K562 (cell line): Measurements from ENCODE around the gene SIT1. TPM values are rescaled to one million over a fixed set of nuclear protein-coding genes. Genes with fewer than 3 reads are reported as not detected.

Source experiments
- ATAC-seq: fragments of 200-7000 bp; cut with Tn5 transposase; 3 replicates; pipeline ENCODE4 v1.9.1; 2020; ENCODE audit warnings: moderate library complexity
- BruUV-seq: library from RNA; stranded (reverse); fragments of 400-500 nt; replicated peaks from 2 replicates; lab custom pipeline; 2021; lab: Mats Ljungman, UMichigan
- CTCF ChIA-PET: fragments of 300-600 bp; formaldehyde crosslinking; extraction: SDS; loops from one replicate; lab custom pipeline; 2021; ENCODE audit warnings: low intra/inter-chr PET ratio; lab: Yijun Ruan, JAX
- POLR2A ChIA-PET: fragments of 300-600, 350-650 bp; sonication (Branson Sonifier 250); formaldehyde crosslinking; extraction: SDS; loops from one replicate; lab custom pipeline; 2021; ENCODE audit warnings: antibody characterized with exemption, inconsistent platforms; lab: Yijun Ruan, JAX
- DNase-seq, 4 experiments: peaks; one replicate each; pipeline versions ENCODE4 v3.0.0 to v3.0.0-alpha.2; 2011 to 2018; ENCODE audit warnings: low spot score in 3 of 4, mixed read lengths in 3 of 4; ENCODE audit errors: extremely low read depth in 1 of 4
- FAIRE-seq: peaks from 2 replicates; lab custom pipeline; 2011; peaks lifted over from hg19 to GRCh38; lab: Jason Lieb, UNC
- H2AFZ ChIP-seq: 2 replicates; pipeline ENCODE4 v1.6.0; 2011; ENCODE audit warnings: low read depth, low read length, control low read depth, inconsistent platforms
- H3K27ac ChIP-seq: fragments of 200-600 bp; 3 replicates; pipeline ENCODE4 v1.8.0; 2011; ENCODE audit warnings: low read depth, mild to moderate bottlenecking, control low read depth, inconsistent platforms, low read length, moderate library complexity, mixed read lengths; ENCODE audit errors: extremely low read depth
- H3K27me3 ChIP-seq, 2 experiments: fragments of 300-600 bp in 1 of 2; 2 replicates in 1 of 2; 3 replicates in 1 of 2; pipeline versions ENCODE4 v1.6.0 to v1.8.0; 2011; ENCODE audit warnings: inconsistent platforms in 2 of 2, low read length in 2 of 2, mild to moderate bottlenecking in 1 of 2, mixed read lengths in 1 of 2, moderate library complexity in 1 of 2; ENCODE audit not compliant: control insufficient read depth in 2 of 2, insufficient read depth in 2 of 2
- H3K36me3 ChIP-seq: fragments of 300-600 bp; 3 replicates; pipeline ENCODE4 v1.8.0; 2011; ENCODE audit warnings: mild to moderate bottlenecking, low read length, inconsistent platforms; ENCODE audit not compliant: control insufficient read depth, insufficient read depth
- H3K4me1 ChIP-seq, 2 experiments: fragments of 200-600 bp in 1 of 2; replicated peaks in 1 of 2; 2 replicates in 1 of 2; 3 replicates in 1 of 2; pipeline versions ENCODE4 v1.5.1 to v1.8.0; 2011; ENCODE audit warnings: inconsistent platforms in 2 of 2, low read length in 2 of 2, mild to moderate bottlenecking in 1 of 2, mixed read lengths in 1 of 2, moderate library complexity in 1 of 2; ENCODE audit not compliant: control insufficient read depth in 2 of 2, insufficient read depth in 2 of 2
- H3K4me2 ChIP-seq: 2 replicates; pipeline ENCODE4 v1.6.1; 2011; ENCODE audit warnings: low read length, control low read depth, inconsistent platforms, mixed read lengths; ENCODE audit not compliant: insufficient read depth
- H3K4me3 ChIP-seq: fragments of 200-600 bp; sonication (generic), shearing (Covaris generic); 2 replicates; pipeline ENCODE4 v1.5.1; 2016; ENCODE audit warnings: control low read depth, inconsistent platforms
- H3K79me2 ChIP-seq: fragments of 200-600 bp; 3 replicates; pipeline ENCODE4 v1.8.0; 2011; ENCODE audit warnings: low read length, inconsistent platforms; ENCODE audit not compliant: control insufficient read depth, insufficient read depth
- H3K9ac ChIP-seq, 2 experiments: 2 replicates each; pipeline versions ENCODE4 v1.6.0 to v1.6.1; 2011; ENCODE audit warnings: low read depth in 2 of 2, low read length in 2 of 2, control low read depth in 1 of 2, inconsistent platforms in 1 of 2, mild to moderate bottlenecking in 1 of 2, mixed read lengths in 1 of 2; ENCODE audit not compliant: insufficient read depth in 1 of 2
- H3K9me1 ChIP-seq: one replicate; pipeline ENCODE4 v1.6.0; 2011; ENCODE audit warnings: inconsistent platforms, mild to moderate bottlenecking, low read length, moderate library complexity; ENCODE audit not compliant: control insufficient read depth, insufficient read depth
- H3K9me3 ChIP-seq: replicated peaks from 2 replicates; pipeline ENCODE4 v1.5.1; 2011; ENCODE audit warnings: low read depth, low read length, inconsistent platforms; ENCODE audit not compliant: control insufficient read depth, insufficient read depth
- H4K20me1 ChIP-seq: replicated peaks from 2 replicates; pipeline ENCODE4 v1.6.1; 2011; ENCODE audit warnings: low read length, inconsistent platforms, mixed read lengths; ENCODE audit not compliant: control insufficient read depth, insufficient read depth
- AFF1 ChIP-seq, 2 experiments: fragments of 450-650 bp; IDR thresholded peaks; 2 replicates each; pipeline ENCODE4 v1.6.1; 2018; ENCODE audit warnings: mild to moderate bottlenecking in 2 of 2, low read depth in 1 of 2; ENCODE audit not compliant: partially characterized antibody in 2 of 2
- E2F6 ChIP-seq, 2 experiments: IDR thresholded peaks; 2 replicates each; pipeline ENCODE4 v1.6.1; 2011; ENCODE audit warnings: borderline replicate concordance in 1 of 2, control low read depth in 1 of 2, low read depth in 1 of 2, low read length in 1 of 2, mild to moderate bottlenecking in 1 of 2, mixed read lengths in 1 of 2, moderate library complexity in 1 of 2; ENCODE audit not compliant: insufficient read depth in 1 of 2, insufficient read length in 1 of 2, poor library complexity in 1 of 2, severe bottlenecking in 1 of 2; ENCODE audit errors: extremely low read depth in 1 of 2
- HEY1 ChIP-seq: fragments of 250-450 bp; sonication (Bioruptor Pico); IDR thresholded peaks from 2 replicates; pipeline ENCODE4 v1.5.0; 2020; ENCODE audit warnings: mild to moderate bottlenecking, moderate library complexity, borderline replicate concordance
- KAT8 ChIP-seq: fragments of 450-650 bp; IDR thresholded peaks from 2 replicates; pipeline ENCODE4 v1.6.1; 2016; ENCODE audit warnings: low read depth, mild to moderate bottlenecking
- RNF2 ChIP-seq: sonication (generic); IDR thresholded peaks from 2 replicates; pipeline ENCODE4 v1.6.1; 2016
- TGIF2 ChIP-seq: sonication (generic); formaldehyde crosslinking; IDR thresholded peaks from 2 replicates; pipeline ENCODE4 v1.8.1; 2022; ENCODE audit warnings: mild to moderate bottlenecking, missing genetic modification reagents, moderate library complexity
- ZNF282 ChIP-seq: sonication (generic); formaldehyde crosslinking; IDR thresholded peaks from 2 replicates; pipeline ENCODE4 v1.8.1; 2023; ENCODE audit warnings: missing genetic modification reagents
- WGBS: fragments of 100-300 bp; shearing (Covaris generic); methylation state at CpG from one replicate; pipeline ENCODE4 v1.1.6; 2016; ENCODE audit warnings: low coverage, mixed read lengths; ENCODE audit not compliant: insufficient coverage; ENCODE audit errors: missing lambda C conversion rate; 5-methylcytosine and 5-hydroxymethylcytosine counted together
- in situ Hi-C: fragments of 300-500 bp; cut with MboI; formaldehyde crosslinking; loops from 4 replicates; pipeline ENCODE4 v1.15.0; 2018; ENCODE audit warnings: inconsistent platforms, mixed read lengths
- intact Hi-C: fragments of 100-400 bp; cut with micrococcal nuclease; formaldehyde crosslinking; loops from 2 replicates; pipeline ENCODE4 v1.14.2; 2022
- polyA plus RNA-seq, 8 experiments: library from polyadenylated mRNA; depleted of rRNA in 4 of 8; stranded (reverse) in 5 of 8; unstranded in 3 of 8; fragments of >200 nt; fragmentation: Nextera tagmentation in 2 of 8; fragmentation: Illumina TruSeq in 1 of 8; extraction: Ambion mirVana in 2 of 8; extraction: Trizol in 1 of 8; gene quantifications; 2 replicates each; pipeline versions ENCODE4 v1.2.1 to v1.2.3, GENCODE V29; 2011 to 2014; ENCODE audit warnings: inconsistent platforms in 1 of 8, missing spikeins in 1 of 8
- total RNA-seq, 7 experiments: library from RNA; depleted of rRNA in 6 of 7; stranded (reverse); fragments of >200 nt in 6 of 7; fragmentation: Illumina TruSeq in 2 of 7; extraction: Trizol in 2 of 7; gene quantifications; 2 replicates each; pipeline versions ENCODE4 v1.2.1 to v1.2.3, GENCODE V29; 2011 to 2021; ENCODE audit warnings: low replicate concordance in 1 of 7

SIT1 gene
- total and polyA plus RNA-seq, 9 of the 15 experiments (the other 6 are each of a cell fraction or from before 2014, with no cell fraction given): not detected

- Histone ChIP-seq H4K20me1 (no peaks in the 10 kb centered on the region), H3K79me2 (no peaks in the 10 kb centered on the region), H3K9me1 (no peaks in the 10 kb centered on the region), H3K9me3 (no peaks in the 10 kb centered on the region), H3K27me3 (no peaks in the 10 kb centered on the region), H3K27ac (peak within 1 kb of the TSS; percentile 86)
- no TSS peak for BruUV-seq
- WGBS: 91% methylated on average over 7 of the region's 61 CpGs
- peak in 2 of 4 experiments; percentile 19 to 28 for DNase-seq
- intact Hi-C loops: no loop called here
- CTCF ChIA-PET: no interaction called here
- TF ChIP-seq HEY1 (CRISPR knock-in tag): no peak
- no peak for TF ChIP-seq RNF2
- TF ChIP-seq KAT8: no peak
- no peak for TF ChIP-seq E2F6 (IDR thresholded peaks at IDR 0.05; ENCODE audit: borderline replicate concordance in 1 of 2, extremely low read depth in 1 of 2, insufficient read depth in 1 of 2, insufficient read length in 1 of 2, low read depth in 1 of 2, low read length in 1 of 2, poor library complexity in 1 of 2, severe bottlenecking in 1 of 2)
- no peak for TF ChIP-seq AFF1 (IDR thresholded peaks at IDR 0.05; ENCODE audit: low read depth in 1 of 2, partially characterized antibody in 2 of 2)
- peak; percentile 36; the same call in 1 of the 2 replicates for TF ChIP-seq TGIF2 (CRISPR knock-in tag)
- TF ChIP-seq ZNF282 (CRISPR knock-in tag): no peak
- TF ChIP-seq, all 486 proteins: peak for 1
- H2AFZ ChIP-seq: peak within 1 kb of the TSS; percentile 91
- in situ Hi-C loops: no loop called here
- H3K9ac ChIP-seq: peak within 1 kb of the TSS; percentile 73 to 92
- H3K4me1 ChIP-seq: peaks cover 12 to 23% of the 10 kb centered on the region in 2 experiments; a peak in 4 of 5 replicates
- FAIRE-seq (no peak), ATAC-seq (no peak)
- POLR2A ChIA-PET: interaction anchor here (0.6 to 1.5 kb wide), 8 partner anchors 10 to 37 kb away, joined by 3 to 10 read pairs (median 3); no protein-coding TSS in a partner anchor
- peak within 1 kb of the TSS; percentile 72 for H3K4me3 ChIP-seq
- H3K36me3 ChIP-seq: no peaks in the 10 kb centered on the region
- peak within 1 kb of the TSS; percentile 89 for H3K4me2 ChIP-seq
Observed at GRCh38 chr9:35689542-35690293, 39.0 kb upstream of the SIT1 start, which contains the start of gene TPM2. Gene TPM2 (minus strand): TSS chr9:35689925. CDS start chr9:35689817, 108 bp downstream.
